A549 (cell line): ENCODE results near the gene TTYH3. TPM values are rescaled to one million over a fixed set of nuclear protein-coding genes. Genes with fewer than 3 reads are reported as not detected.

ENCODE experiments used
- ATAC-seq, 2 experiments: fragments of 200-7000 bp in 1 of 2; fragments of >200 bp in 1 of 2; cut with Nextera tagmentation in 1 of 2; cut with Tn5 transposase in 1 of 2; 3 replicates each; pipeline versions ENCODE4 v1.8.0 to v1.9.1; 2018 to 2020; ENCODE audit warnings: mild to moderate bottlenecking in 1 of 2, moderate library complexity in 1 of 2
- CTCF ChIA-PET: fragments of 300-600 bp; sonication (Branson Sonifier 250); formaldehyde crosslinking; extraction: SDS; loops from one replicate; lab custom pipeline; 2021; ENCODE audit warnings: antibody characterized with exemption, inconsistent platforms; lab: Yijun Ruan, JAX
- POLR2A ChIA-PET: fragments of 350-600 bp; formaldehyde crosslinking; extraction: SDS; loops from one replicate; lab custom pipeline; 2021; ENCODE audit warnings: antibody characterized with exemption, inconsistent platforms; lab: Yijun Ruan, JAX
- DNase-seq, 2 experiments: peaks; one replicate each; pipeline versions ENCODE4 v3.0.0 to v3.0.0-alpha.2; 2011 to 2016; ENCODE audit warnings: low read depth in 1 of 2, low spot score in 1 of 2
- FAIRE-seq: peaks from 2 replicates; lab custom pipeline; 2011; peaks lifted over from hg19 to GRCh38; lab: Jason Lieb, UNC
- H3K27ac ChIP-seq, 2 experiments: fragments of >200 bp; sonication (Bioruptor Twin); formaldehyde crosslinking; 3 replicates each; pipeline ENCODE4 v1.5.1; 2016 to 2017
- H3K4me1 ChIP-seq: fragments of >200 bp; sonication (Bioruptor Twin); formaldehyde crosslinking; 3 replicates; pipeline ENCODE4 v1.6.1; 2016
- H3K4me2 ChIP-seq: fragments of >200 bp; sonication (Bioruptor Twin); formaldehyde crosslinking; 3 replicates; pipeline ENCODE4 v1.6.1; 2016
- H3K4me3 ChIP-seq: fragments of >200 bp; sonication (Bioruptor Twin); formaldehyde crosslinking; 3 replicates; pipeline ENCODE4 v1.5.1; 2016
- H3K9me3 ChIP-seq: fragments of >200 bp; sonication (Bioruptor Twin); formaldehyde crosslinking; 3 replicates; pipeline ENCODE4 v1.6.1; 2016
- CBX2 ChIP-seq: fragments of 200-600 bp; sonication (generic); IDR thresholded peaks from 2 replicates; pipeline ENCODE4 v1.6.1; 2016; ENCODE audit warnings: low read depth, mild to moderate bottlenecking, borderline replicate concordance
- CBX8 ChIP-seq: fragments of 200-600 bp; sonication (generic); IDR thresholded peaks from 2 replicates; pipeline ENCODE4 v1.6.1; 2016
- CEBPB ChIP-seq, 2 experiments: fragments of >200 bp in 1 of 2; sonication (Bioruptor Twin) in 1 of 2; formaldehyde crosslinking in 1 of 2; IDR thresholded peaks; 2 replicates each; pipeline ENCODE4 v1.6.1; 2012 to 2016
- CHD4 ChIP-seq: fragments of 200-600 bp; sonication (generic); IDR thresholded peaks from 2 replicates; pipeline ENCODE4 v1.6.1; 2016; ENCODE audit warnings: antibody characterized with exemption, mild to moderate bottlenecking, borderline replicate concordance
- EHMT2 ChIP-seq: fragments of 200-600 bp; sonication (generic); IDR thresholded peaks from 2 replicates; pipeline ENCODE4 v1.6.1; 2016; ENCODE audit warnings: antibody characterized with exemption, low read depth, mild to moderate bottlenecking, moderate library complexity
- FOSB ChIP-seq: fragments of 250-450 bp; sonication (Bioruptor Pico); IDR thresholded peaks from 2 replicates; pipeline ENCODE4 v1.5.0; 2020; ENCODE audit warnings: mild to moderate bottlenecking, moderate library complexity
- FOSL2 ChIP-seq, 2 experiments: fragments of 450-650 bp in 1 of 2; fragments of >200 bp in 1 of 2; sonication (Bioruptor Twin) in 1 of 2; formaldehyde crosslinking; IDR thresholded peaks; 2 replicates each; pipeline versions ENCODE4 v1.5.0 to v1.6.1; 2016 to 2020; ENCODE audit warnings: mild to moderate bottlenecking in 1 of 2, moderate library complexity in 1 of 2
- GATA3 ChIP-seq: IDR thresholded peaks from 2 replicates; pipeline ENCODE4 v1.6.1; 2012; ENCODE audit warnings: borderline replicate concordance
- HOXB5 ChIP-seq: fragments of 250-450 bp; sonication (Bioruptor Pico); IDR thresholded peaks from 2 replicates; pipeline ENCODE4 v1.5.0; 2020; ENCODE audit warnings: mild to moderate bottlenecking, moderate library complexity
- JUN ChIP-seq, 2 experiments: fragments of >200 bp; sonication (Bioruptor Twin); formaldehyde crosslinking; IDR thresholded peaks; 2 replicates in 1 of 2; 3 replicates in 1 of 2; pipeline ENCODE4 v1.6.1; 2016 to 2017
- JUNB ChIP-seq: fragments of >200 bp; sonication (Bioruptor Twin); formaldehyde crosslinking; IDR thresholded peaks from 2 replicates; pipeline ENCODE4 v1.6.1; 2016
- MYC ChIP-seq: IDR thresholded peaks from 2 replicates; pipeline ENCODE4 v1.6.1; 2012; ENCODE audit warnings: mild to moderate bottlenecking, inconsistent platforms, low read length, improper control_type of control experiment, borderline replicate concordance
- NPAS2 ChIP-seq: fragments of 250-450 bp; sonication (Bioruptor Pico); IDR thresholded peaks from 2 replicates; pipeline ENCODE4 v1.8.0; 2022; ENCODE audit warnings: mild to moderate bottlenecking, moderate library complexity, borderline replicate concordance
- NR3C1 ChIP-seq: fragments of >200 bp; sonication (Bioruptor Twin); formaldehyde crosslinking; IDR thresholded peaks from 3 replicates; pipeline ENCODE4 v1.6.1; 2017
- POLR2A ChIP-seq: IDR thresholded peaks from 2 replicates; pipeline ENCODE4 v1.6.1; 2012; ENCODE audit warnings: mild to moderate bottlenecking, low read length
- POLR2AphosphoS2 ChIP-seq: conservative IDR thresholded peaks from 2 replicates; pipeline ENCODE4 v1.6.1; 2012; ENCODE audit warnings: low read length, improper control_type of control experiment, inconsistent platforms
- RARB ChIP-seq: fragments of 250-450 bp; sonication (Bioruptor Pico); IDR thresholded peaks from 2 replicates; pipeline ENCODE4 v1.8.0; 2021; ENCODE audit warnings: mild to moderate bottlenecking, moderate library complexity
- RCOR1 ChIP-seq: fragments of 150-350 bp; IDR thresholded peaks from 2 replicates; pipeline ENCODE4 v1.6.1; 2014; ENCODE audit warnings: antibody characterized with exemption, low read length, low read depth
- SMC3 ChIP-seq: fragments of >200 bp; sonication (Bioruptor Twin); formaldehyde crosslinking; IDR thresholded peaks from 3 replicates; pipeline ENCODE4 v1.6.1; 2018; ENCODE audit warnings: inconsistent platforms
- TP53 ChIP-seq: fragments of 250-450 bp; sonication (Bioruptor Pico); IDR thresholded peaks from 2 replicates; pipeline ENCODE4 v1.5.0; 2021; ENCODE audit warnings: mild to moderate bottlenecking, moderate library complexity
- ZFP36 ChIP-seq: fragments of 450-650 bp; IDR thresholded peaks from 2 replicates; pipeline ENCODE4 v1.6.1; 2014; ENCODE audit warnings: borderline replicate concordance; ENCODE audit not compliant: partially characterized antibody
- WGBS: methylation state at CpG from one replicate; pipeline ENCODE4 v1.1.6; 2017; ENCODE audit errors: missing lambda C conversion rate; 5-methylcytosine and 5-hydroxymethylcytosine counted together
- polyA plus RNA-seq, 4 experiments: library from polyadenylated mRNA; depleted of rRNA in 3 of 4; stranded (reverse); fragments of >200 nt; fragmentation: RNase III in 1 of 4; extraction: RNeasy Plus Mini Kit Qiagen cat#74134 plus additional on column Dnase treatment in 1 of 4; gene quantifications; 2 replicates in 3 of 4; 3 replicates in 1 of 4; pipeline ENCODE4 v1.2.3, GENCODE V29; 2011 to 2017
- TF ChIP-seq, protein P1 (sequence below): fragments of 450-650 bp; IDR thresholded peaks from 2 replicates; pipeline ENCODE4 v1.6.1; 2014; ENCODE audit warnings: antibody characterized with exemption
- TF ChIP-seq, protein P2 (sequence below): fragments of 250-450 bp; sonication (Bioruptor Pico); IDR thresholded peaks from 2 replicates; pipeline ENCODE4 v1.5.0; 2020; ENCODE audit warnings: low read depth, mild to moderate bottlenecking, moderate library complexity
- TF ChIP-seq, protein P3 (sequence below): fragments of 250-450 bp; sonication (Bioruptor Pico); IDR thresholded peaks from 2 replicates; pipeline ENCODE4 v1.5.0; 2021; ENCODE audit warnings: mild to moderate bottlenecking, moderate library complexity, borderline replicate concordance

TTYH3 gene
- polyA plus RNA-seq, 2 of the 4 experiments (the other 2 are of a cell fraction), result 11.3 to 43.6 TPM

DNA sequence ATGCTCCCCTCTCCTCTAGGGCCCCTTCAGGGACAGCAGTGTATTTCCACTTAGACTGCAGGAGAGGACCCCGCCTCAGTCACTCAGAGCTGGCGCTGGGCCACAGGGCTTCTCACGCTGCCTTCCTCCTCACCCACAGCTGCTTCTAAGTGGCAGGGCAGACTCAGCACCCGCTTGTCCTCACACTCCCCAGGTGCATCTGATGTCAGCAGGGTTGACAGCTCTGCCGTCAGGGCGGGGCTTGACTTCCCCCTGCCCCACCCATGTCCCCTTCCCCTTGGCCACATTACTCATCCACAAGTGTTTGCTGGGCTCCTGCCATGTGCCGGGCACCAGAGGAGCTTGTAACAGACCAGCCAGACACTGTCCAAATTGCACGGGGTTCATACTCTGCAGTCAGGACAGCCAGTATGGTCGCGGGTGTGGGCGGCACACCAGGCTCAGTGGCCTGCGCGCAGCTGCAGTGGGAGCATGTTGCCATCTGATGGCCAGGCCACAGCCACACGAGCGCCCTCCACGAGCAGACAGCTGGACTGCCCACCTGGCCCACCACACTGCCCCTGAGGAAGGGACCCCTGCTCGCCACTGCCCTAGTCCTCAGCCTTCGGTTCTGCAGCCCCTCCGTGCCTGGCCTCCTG is 29.3 kb upstream of the TTYH3 start:
- Histone ChIP-seq H3K4me3 (no peak overlapping the region), H3K27ac (no peak overlapping the region), H3K9me3 (no peaks in the 10 kb centered on the region), H3K4me1 (no peaks in the 10 kb centered on the region), H3K4me2 (no peak overlapping the region)
- WGBS, result 92% methylated on average over 19 of the region's 19 CpGs
- no peak; a peak in 1 of 6 replicates for ATAC-seq
- DNase-seq, result no peak
- CTCF ChIA-PET, result interaction anchor here (0.6 to 3.4 kb wide), 5 partner anchors 13 to 944 kb away, joined by 3 to 11 read pairs (median 4); no protein-coding TSS in a partner anchor
- POLR2A ChIA-PET, result no interaction called here
- FAIRE-seq, result no peak
- TF ChIP-seq MYC, result no peak

DNA sequence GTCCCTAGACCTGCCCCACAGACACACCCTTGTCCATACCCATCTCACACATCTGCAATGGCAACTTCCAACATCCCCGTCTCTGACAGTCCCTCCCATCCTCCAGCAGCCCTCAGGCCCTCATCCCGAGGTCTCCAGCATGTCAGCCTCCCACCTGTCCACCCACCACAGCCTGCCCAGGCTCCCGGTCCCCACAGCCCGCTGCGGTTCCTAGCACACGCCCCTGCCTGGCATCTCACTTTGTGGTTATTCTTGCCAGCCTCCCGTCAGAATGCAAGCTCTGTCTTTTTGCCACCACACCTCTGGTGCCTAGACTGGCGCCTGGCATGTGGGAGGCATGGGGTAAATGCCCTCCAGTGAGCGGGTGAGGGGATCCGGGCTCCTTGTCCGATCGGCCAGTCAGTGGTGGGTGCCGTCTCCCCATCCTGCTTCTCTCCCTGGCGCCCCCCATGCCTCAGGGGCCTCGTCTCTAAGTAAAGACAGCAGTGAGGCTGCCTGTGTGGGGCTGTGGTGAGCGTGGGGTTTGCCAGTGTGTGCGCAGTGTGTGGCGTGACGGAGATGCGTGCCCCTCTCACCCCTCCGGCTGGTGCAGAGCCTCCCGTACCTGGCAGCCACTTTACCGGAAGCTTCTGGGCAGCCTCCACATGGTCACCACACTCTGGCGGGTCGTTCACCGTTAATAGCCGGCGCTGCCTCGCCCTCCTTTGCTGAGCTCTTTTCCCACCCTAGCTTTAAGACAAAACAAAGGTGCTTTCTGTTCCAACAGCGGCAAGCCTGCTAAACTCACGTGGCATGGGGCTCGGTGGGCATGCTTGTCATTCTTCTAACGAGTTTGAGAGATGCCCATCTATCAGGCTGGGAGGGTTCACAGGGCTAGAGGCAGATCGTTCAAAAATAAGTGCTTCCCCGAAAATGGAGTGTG is 28.5 kb upstream of the TTYH3 start:
- ChIA-PET POLR2A (no interaction called here), CTCF (interaction anchor here (0.6 to 3.4 kb wide), 8 partner anchors 12 to 125 kb away, joined by 3 to 11 read pairs (median 3); no protein-coding TSS in a partner anchor)
- Histone ChIP-seq H3K4me1 (no peaks in the 10 kb centered on the region), H3K4me2 (no peak overlapping the region), H3K27ac (no peak overlapping the region), H3K9me3 (no peaks in the 10 kb centered on the region), H3K4me3 (no peak overlapping the region)
- WGBS, result 93% methylated on average over 33 of the region's 35 CpGs
- DNase-seq (no peak), ATAC-seq (no peak), FAIRE-seq (no peak)
- TF ChIP-seq FOSB (CRISPR knock-in tag) (no peak), CBX2 (no peak), RARB (CRISPR knock-in tag) (no peak), RCOR1 (no peak), TP53 (CRISPR knock-in tag) (no peak), POLR2A (no peak), POLR2AphosphoS2 (no peak), JUNB (no peak), SMC3 (no peak), GATA3 (no peak), NPAS2 (no peak), ZFP36 (no peak), EHMT2 (no peak), JUN (IDR thresholded peaks at IDR 0.05) (no peak), MYC (no peak), CHD4 (no peak), CBX8 (no peak), HOXB5 (no peak)
- TF ChIP-seq, protein P1, sequence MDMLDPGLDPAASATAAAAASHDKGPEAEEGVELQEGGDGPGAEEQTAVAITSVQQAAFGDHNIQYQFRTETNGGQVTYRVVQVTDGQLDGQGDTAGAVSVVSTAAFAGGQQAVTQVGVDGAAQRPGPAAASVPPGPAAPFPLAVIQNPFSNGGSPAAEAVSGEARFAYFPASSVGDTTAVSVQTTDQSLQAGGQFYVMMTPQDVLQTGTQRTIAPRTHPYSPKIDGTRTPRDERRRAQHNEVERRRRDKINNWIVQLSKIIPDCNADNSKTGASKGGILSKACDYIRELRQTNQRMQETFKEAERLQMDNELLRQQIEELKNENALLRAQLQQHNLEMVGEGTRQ, result no peak
- TF ChIP-seq, protein P2, sequence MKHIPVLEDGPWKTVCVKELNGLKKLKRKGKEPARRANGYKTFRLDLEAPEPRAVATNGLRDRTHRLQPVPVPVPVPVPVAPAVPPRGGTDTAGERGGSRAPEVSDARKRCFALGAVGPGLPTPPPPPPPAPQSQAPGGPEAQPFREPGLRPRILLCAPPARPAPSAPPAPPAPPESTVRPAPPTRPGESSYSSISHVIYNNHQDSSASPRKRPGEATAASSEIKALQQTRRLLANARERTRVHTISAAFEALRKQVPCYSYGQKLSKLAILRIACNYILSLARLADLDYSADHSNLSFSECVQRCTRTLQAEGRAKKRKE (CRISPR knock-in tag), result no peak

DNA sequence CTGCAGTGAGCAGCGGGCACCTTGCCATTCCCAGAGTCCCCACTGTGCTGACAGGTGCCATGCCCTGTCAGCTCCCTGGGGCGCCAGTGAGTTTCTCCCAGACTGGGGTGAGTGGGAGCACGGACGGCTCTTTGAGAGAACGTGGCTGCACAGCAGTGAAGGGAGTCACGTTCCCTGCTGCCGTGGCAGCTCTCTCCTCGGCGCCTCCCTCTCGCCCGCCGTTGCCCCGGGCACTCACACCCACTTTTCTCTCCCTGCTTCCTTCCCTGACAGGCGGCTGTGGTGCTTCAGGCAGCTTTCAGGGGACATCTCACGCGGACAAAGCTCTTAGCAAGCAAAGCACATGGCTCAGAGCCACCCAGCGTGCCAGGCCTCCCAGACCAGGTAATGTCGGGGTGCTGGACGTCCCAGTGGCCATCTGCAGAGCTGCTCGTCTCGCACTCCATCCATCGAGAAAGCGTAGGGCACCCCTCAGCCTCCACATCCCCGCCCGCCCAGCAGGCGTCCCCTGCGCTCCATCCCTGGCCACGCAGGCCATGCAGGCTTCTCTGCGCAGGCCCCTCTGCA is 27.1 kb upstream of the TTYH3 start:
- Histone ChIP-seq H3K4me3 (no peak overlapping the region), H3K9me3 (no peaks in the 10 kb centered on the region), H3K27ac (no peak overlapping the region), H3K4me2 (no peak overlapping the region), H3K4me1 (no peaks in the 10 kb centered on the region)
- ChIA-PET POLR2A (no interaction called here), CTCF (interaction anchor here (0.9 to 3.4 kb wide), 9 partner anchors 9 to 153 kb away, joined by 3 to 11 read pairs (median 3); no protein-coding TSS in a partner anchor)
- TF ChIP-seq HOXB5, result no peak
- no peak for TF ChIP-seq TP53 (CRISPR knock-in tag)
- TF ChIP-seq POLR2A, result no peak
- TF ChIP-seq, protein P3, sequence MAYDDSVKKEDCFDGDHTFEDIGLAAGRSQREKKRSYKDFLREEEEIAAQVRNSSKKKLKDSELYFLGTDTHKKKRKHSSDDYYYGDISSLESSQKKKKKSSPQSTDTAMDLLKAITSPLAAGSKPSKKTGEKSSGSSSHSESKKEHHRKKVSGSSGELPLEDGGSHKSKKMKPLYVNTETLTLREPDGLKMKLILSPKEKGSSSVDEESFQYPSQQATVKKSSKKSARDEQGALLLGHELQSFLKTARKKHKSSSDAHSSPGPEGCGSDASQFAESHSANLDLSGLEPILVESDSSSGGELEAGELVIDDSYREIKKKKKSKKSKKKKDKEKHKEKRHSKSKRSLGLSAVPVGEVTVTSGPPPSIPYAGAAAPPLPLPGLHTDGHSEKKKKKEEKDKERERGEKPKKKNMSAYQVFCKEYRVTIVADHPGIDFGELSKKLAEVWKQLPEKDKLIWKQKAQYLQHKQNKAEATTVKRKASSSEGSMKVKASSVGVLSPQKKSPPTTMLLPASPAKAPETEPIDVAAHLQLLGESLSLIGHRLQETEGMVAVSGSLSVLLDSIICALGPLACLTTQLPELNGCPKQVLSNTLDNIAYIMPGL (CRISPR knock-in tag), result no peak
- TF ChIP-seq ZFP36, result no peak
- TF ChIP-seq FOSL2 (IDR thresholded peaks at IDR 0.05), result no peak
- no peak for TF ChIP-seq FOSL2 (CRISPR knock-in tag; IDR thresholded peaks at IDR 0.05)
- TF ChIP-seq MYC, result no peak
- no peak for TF ChIP-seq NR3C1
- TF ChIP-seq SMC3, result no peak
- no peak for TF ChIP-seq CEBPB (IDR thresholded peaks at IDR 0.05)
- WGBS, result 92% methylated on average over 29 of the region's 29 CpGs
- DNase-seq (no peak), FAIRE-seq (no peak), ATAC-seq (no peak)
